Measurements from ENCODE around the gene MYOCOS.
"Not testable (repeated sequence)": the region's sequence is repeated elsewhere in the genome, so short reads cannot be mapped to it uniquely, and the experiment has no call there.

Gene MYOCOS

GRCh38 chr1:171654942-171655745, 33.1 kb downstream of the MYOCOS start:
- H4K20me1 ChIP-seq (ENCODE audit: control insufficient read depth, insufficient read depth, low read depth, low read length): no peaks in the 10 kb centered on the region
- H3K9me2 ChIP-seq (replicated peaks; ENCODE audit: control insufficient read depth, low read length): no peaks in the 10 kb centered on the region
- H3K4me1 ChIP-seq (ENCODE audit: control insufficient read depth, low read length): peaks cover 4% of the 10 kb centered on the region
- H3K79me2 ChIP-seq (ENCODE audit: control insufficient read depth, low read length): no peaks in the 10 kb centered on the region
- H3F3A ChIP-seq (ENCODE audit: control insufficient read depth, insufficient read depth): no peaks in the 10 kb centered on the region
- peak overlapping the region; percentile 16 for H3K4me2 ChIP-seq (ENCODE audit: low read length)
- TF ChIP-seq CTCF (IDR thresholded peaks at IDR 0.05; ENCODE audit: low read depth, low read length, poor library complexity, severe bottlenecking) (peak; percentile 78), EZH2phosphoT487 (IDR thresholded peaks at IDR 0.05; ENCODE audit: borderline replicate concordance, low read length) (no peak)
- H3K4me3 ChIP-seq (ENCODE audit: low read length): no peak overlapping the region
- H3K27ac ChIP-seq (ENCODE audit: low read depth, low read length): no peak overlapping the region
- H3K9me3 ChIP-seq (ENCODE audit: control insufficient read depth, insufficient read depth, low read length): no peaks in the 10 kb centered on the region
- H3K36me3 ChIP-seq (ENCODE audit: control insufficient read depth, low read length): no peaks in the 10 kb centered on the region
- H3K27me3 ChIP-seq (ENCODE audit: control insufficient read depth, low read length): peaks cover 35% of the 10 kb centered on the region

GRCh38 chr1:171655746-171656116, 33.7 kb downstream of the MYOCOS start:
- H3K9me3 ChIP-seq (ENCODE audit: control insufficient read depth, insufficient read depth, low read length): no peaks in the 10 kb centered on the region
- no peak overlapping the region for H3K4me3 ChIP-seq (ENCODE audit: low read length)
- no peaks in the 10 kb centered on the region for H4K20me1 ChIP-seq (ENCODE audit: control insufficient read depth, insufficient read depth, low read depth, low read length)
- H3K36me3 ChIP-seq (ENCODE audit: control insufficient read depth, low read length): no peaks in the 10 kb centered on the region
- no peaks in the 10 kb centered on the region for H3K79me2 ChIP-seq (ENCODE audit: control insufficient read depth, low read length)
- H3K27me3 ChIP-seq (ENCODE audit: control insufficient read depth, low read length): peaks cover 31% of the 10 kb centered on the region
- H3K4me2 ChIP-seq (ENCODE audit: low read length): peak overlapping the region; percentile 16
- H3K4me1 ChIP-seq (ENCODE audit: control insufficient read depth, low read length): peaks cover 4% of the 10 kb centered on the region
- TF ChIP-seq CTCF (IDR thresholded peaks at IDR 0.05; ENCODE audit: low read depth, low read length, poor library complexity, severe bottlenecking): no peak
- TF ChIP-seq EZH2phosphoT487 (IDR thresholded peaks at IDR 0.05; ENCODE audit: borderline replicate concordance, low read length): no peak
- H3F3A ChIP-seq (ENCODE audit: control insufficient read depth, insufficient read depth): no peaks in the 10 kb centered on the region
- no peak overlapping the region for H3K27ac ChIP-seq (ENCODE audit: low read depth, low read length)
- no peaks in the 10 kb centered on the region for H3K9me2 ChIP-seq (replicated peaks; ENCODE audit: control insufficient read depth, low read length)

GRCh38 chr1:171656206-171656605, 34.2 kb downstream of the MYOCOS start:
- H3K9me2 ChIP-seq (replicated peaks; ENCODE audit: control insufficient read depth, low read length); H3K4me2 ChIP-seq (ENCODE audit: low read length); H3K9me3 ChIP-seq (ENCODE audit: control insufficient read depth, insufficient read depth, low read length); H4K20me1 ChIP-seq (ENCODE audit: control insufficient read depth, insufficient read depth, low read depth, low read length); H3K36me3 ChIP-seq (ENCODE audit: control insufficient read depth, low read length); H3F3A ChIP-seq (ENCODE audit: control insufficient read depth, insufficient read depth); H3K27ac ChIP-seq (ENCODE audit: low read depth, low read length); H3K4me1 ChIP-seq (ENCODE audit: control insufficient read depth, low read length); H3K79me2 ChIP-seq (ENCODE audit: control insufficient read depth, low read length); H3K4me3 ChIP-seq (ENCODE audit: low read length): not testable (repeated sequence)
- H3K27me3 ChIP-seq (ENCODE audit: control insufficient read depth, low read length): peaks cover 31% of the 10 kb centered on the region

- H3K9me3 ChIP-seq (ENCODE audit: control insufficient read depth, insufficient read depth, low read length): no peaks in the 10 kb centered on the region
- H3K36me3 ChIP-seq (ENCODE audit: control insufficient read depth, low read length): no peaks in the 10 kb centered on the region
- H3K9me2 ChIP-seq (replicated peaks; ENCODE audit: control insufficient read depth, low read length): no peaks in the 10 kb centered on the region
- TF ChIP-seq EZH2phosphoT487 (IDR thresholded peaks at IDR 0.05; ENCODE audit: borderline replicate concordance, low read length) (no peak), CTCF (IDR thresholded peaks at IDR 0.05; ENCODE audit: low read depth, low read length, poor library complexity, severe bottlenecking) (no peak)
- no peak overlapping the region for H3K4me2 ChIP-seq (ENCODE audit: low read length)
- no peak overlapping the region for H3K4me3 ChIP-seq (ENCODE audit: low read length)
- H3K4me1 ChIP-seq (ENCODE audit: control insufficient read depth, low read length): no peaks in the 10 kb centered on the region
- no peak overlapping the region for H3K27ac ChIP-seq (ENCODE audit: low read depth, low read length)
- H3K27me3 ChIP-seq (ENCODE audit: control insufficient read depth, low read length): peaks cover 10% of the 10 kb centered on the region
- no peaks in the 10 kb centered on the region for H3F3A ChIP-seq (ENCODE audit: control insufficient read depth, insufficient read depth)
- no peaks in the 10 kb centered on the region for H4K20me1 ChIP-seq (ENCODE audit: control insufficient read depth, insufficient read depth, low read depth, low read length)
- H3K79me2 ChIP-seq (ENCODE audit: control insufficient read depth, low read length): no peaks in the 10 kb centered on the region
These were observed 39.1 kb downstream of the MYOCOS start for GRCh38 chr1:171661076-171661650.
